Dedifferentiated amniotic fluid mesenchymal stem cell (primary cell): ENCODE measurements around the gene GCK.

Source experiments
- DNase-seq: peaks from one replicate; pipeline ENCODE4 v3.0.0-alpha.2; 2016; ENCODE audit errors: extremely low spot score

The GCK gene

GRCh38 chr7:44117801-44118429 is 71.3 kb downstream of the GCK start:
- no peak for DNase-seq

GRCh38 chr7:44116789-44117666 is 72.2 kb downstream of the GCK start:
- no peak for DNase-seq

GRCh38 chr7:44116087-44116788 is 73.0 kb downstream of the GCK start:
- DNase-seq: no peak

- DNase-seq: no peak
Measured at GRCh38 chr7:44114586-44115310, 74.5 kb downstream of the GCK start.

- no peak for DNase-seq
Measured at GRCh38 chr7:44113764-44114354, 75.4 kb downstream of the GCK start.

GRCh38 chr7:44112997-44113763 is 76.1 kb downstream of the GCK start:
- no peak for DNase-seq

- DNase-seq: no peak
Measured at GRCh38 chr7:44112231-44112996, 76.8 kb downstream of the GCK start.

- no peak for DNase-seq
Measured at GRCh38 chr7:44111761-44112160, 77.5 kb downstream of the GCK start.

- DNase-seq: no peak
Measured at GRCh38 chr7:44110719-44111635, 78.3 kb downstream of the GCK start.

GRCh38 chr7:44109991-44110390 is 79.2 kb downstream of the GCK start:
- no peak for DNase-seq

- DNase-seq: no peak
Measured at GRCh38 chr7:44108768-44109750, 80.2 kb downstream of the GCK start.

- DNase-seq: no peak
Measured at GRCh38 chr7:44107961-44108767, 81.1 kb downstream of the GCK start.

- no peak for DNase-seq
Measured at GRCh38 chr7:44107116-44107960, 81.9 kb downstream of the GCK start.

GRCh38 chr7:44106311-44107065 is 82.8 kb downstream of the GCK start:
- DNase-seq: no peak

- DNase-seq: no peak
Measured at GRCh38 chr7:44105832-44106231, 83.4 kb downstream of the GCK start.
